Tibial nerve (tissue), 4 donors: ENCODE data around the gene FICD.

ENCODE experiments used
- CTCF ChIP-seq, 5 experiments: fragments of 200-600 bp in 3 of 5; fragments of 450-650 bp in 2 of 5; sonication (generic) in 3 of 5; IDR thresholded peaks; one replicate each; pipeline ENCODE4 v1.5.1; 2016 to 2019; ENCODE audit warnings: antibody characterized with exemption in 5 of 5, mild to moderate bottlenecking in 3 of 5, moderate library complexity in 2 of 5
- EP300 ChIP-seq, 2 donors: sonication (generic); formaldehyde crosslinking; IDR thresholded peaks; one replicate each; pipeline ENCODE4 v1.6.1; 2017; ENCODE audit warnings: antibody characterized with exemption in 2 of 2, mild to moderate bottlenecking in 1 of 2
- POLR2A ChIP-seq, 2 donors: fragments of 450-650 bp; IDR thresholded peaks; one replicate each; pipeline ENCODE4 v1.6.1; 2017; ENCODE audit warnings: antibody characterized with exemption in 2 of 2, mild to moderate bottlenecking in 2 of 2, moderate library complexity in 2 of 2

GRCh38 chr12:108473400-108474055 is 41.5 kb upstream of the FICD start:
- TF ChIP-seq CTCF (IDR thresholded peaks at IDR 0.05) (no peak), POLR2A (IDR thresholded peaks at IDR 0.05) (no peak), EP300 (IDR thresholded peaks at IDR 0.05) (no peak)
